ENCODE measurements around the gene EPB41L1. TPM values are rescaled to one million over a fixed set of nuclear protein-coding genes. Genes with fewer than 3 reads are reported as not detected.

Gene EPB41L1
- total RNA-seq, 1 experiment from 2014 or later = 42.1 TPM

DNA sequence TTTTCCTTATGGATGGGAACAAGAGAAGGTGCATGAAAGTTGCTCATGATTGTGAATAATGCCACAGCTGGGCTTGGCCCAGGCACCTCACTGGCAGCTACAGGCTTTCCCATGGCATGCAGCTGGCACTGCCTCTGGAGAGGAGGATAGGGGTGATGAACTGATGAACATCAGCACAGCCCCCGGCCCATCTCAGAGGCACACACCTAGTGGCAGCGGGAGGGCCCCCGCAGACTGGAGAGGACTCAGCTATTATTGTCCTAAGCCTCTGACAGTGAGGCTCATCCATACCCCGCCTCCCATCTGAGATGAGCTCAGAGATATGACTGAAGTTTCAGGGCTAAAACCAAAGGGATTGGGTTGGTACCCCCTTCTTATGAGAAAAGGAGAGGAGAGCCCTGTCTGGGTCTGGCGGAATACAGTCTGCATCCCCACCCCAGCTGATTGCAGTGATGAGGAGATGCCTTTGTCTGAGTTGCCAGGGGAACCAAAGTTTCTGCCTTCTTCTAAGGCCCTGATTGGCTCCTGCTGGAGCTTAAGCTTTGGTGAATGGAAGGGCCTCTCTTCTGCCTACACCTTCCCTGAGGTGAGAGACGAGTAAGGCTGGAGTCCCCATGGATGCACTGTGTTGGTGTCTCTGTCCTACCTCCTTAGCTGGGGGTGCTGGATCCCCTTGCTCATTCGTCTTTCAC lies 27.6 kb upstream of the EPB41L1 start:
- Histone ChIP-seq H3K79me2 (ENCODE audit: insufficient read depth, low read length) (no peaks in the 10 kb centered on the region), H4K20me1 (ENCODE audit: insufficient read depth) (no peaks in the 10 kb centered on the region), H3K9ac (ENCODE audit: low read length) (no peak overlapping the region), H3K4me3 (replicated peaks in 1 of 2; ENCODE audit: low read depth in 1 of 2, low read length in 2 of 2) (no peak overlapping the region), H3K4me2 (ENCODE audit: low read length) (no peak overlapping the region), H3K27me3 (ENCODE audit: insufficient read depth, low read length) (no peaks in the 10 kb centered on the region), H3K4me1 (ENCODE audit: control insufficient read depth in 1 of 2, insufficient read depth in 2 of 2, low read length in 2 of 2) (peaks cover 11 to 36% of the 10 kb centered on the region in 2 experiments), H3K36me3 (ENCODE audit: control insufficient read depth in 1 of 2, insufficient read depth in 2 of 2, low read length in 2 of 2) (no peaks in the 10 kb centered on the region), H3K9me2 (ENCODE audit: insufficient read depth) (no peaks in the 10 kb centered on the region), H2AFZ (ENCODE audit: low read depth, low read length, poor library complexity, severe bottlenecking) (no peak overlapping the region), H3K27ac (ENCODE audit: low read depth, low read length) (no peak overlapping the region), H3K9me3 (ENCODE audit: control insufficient read depth in 1 of 2, insufficient read depth in 1 of 2, low read depth in 1 of 2, low read length in 2 of 2) (no peaks in the 10 kb centered on the region)
- CTCF ChIA-PET = interaction anchor here (0.9 to 3.6 kb wide), 5 partner anchors 12 to 172 kb away, joined by 3 to 12 read pairs (median 6); no protein-coding TSS in a partner anchor
- intact Hi-C loops (cut with micrococcal nuclease) = no loop called here
- no peak for DNase-seq (ENCODE audit: low read depth, low spot score)
- BruUV-seq (replicated peaks) = no TSS peak
- TF ChIP-seq EGR1 (IDR thresholded peaks at IDR 0.05; ENCODE audit: low read depth) (no peak), POLR2AphosphoS5 (IDR thresholded peaks at IDR 0.05; ENCODE audit: low read depth, low read length) (no peak), SP1 (IDR thresholded peaks at IDR 0.05; ENCODE audit: low read depth) (no peak), FOSL1 (IDR thresholded peaks at IDR 0.05; ENCODE audit: low read depth) (no peak), ELF1 (IDR thresholded peaks at IDR 0.05; ENCODE audit: borderline replicate concordance, low read depth) (no peak), YY1 (IDR thresholded peaks at IDR 0.05; ENCODE audit: extremely low read depth, insufficient replicate concordance, low read depth, low read length) (no peak), EZH2phosphoT487 (IDR thresholded peaks at IDR 0.05; ENCODE audit: borderline replicate concordance) (no peak), SRF (IDR thresholded peaks at IDR 0.05; ENCODE audit: low read depth) (no peak)
- TF ChIP-seq, protein P1, sequence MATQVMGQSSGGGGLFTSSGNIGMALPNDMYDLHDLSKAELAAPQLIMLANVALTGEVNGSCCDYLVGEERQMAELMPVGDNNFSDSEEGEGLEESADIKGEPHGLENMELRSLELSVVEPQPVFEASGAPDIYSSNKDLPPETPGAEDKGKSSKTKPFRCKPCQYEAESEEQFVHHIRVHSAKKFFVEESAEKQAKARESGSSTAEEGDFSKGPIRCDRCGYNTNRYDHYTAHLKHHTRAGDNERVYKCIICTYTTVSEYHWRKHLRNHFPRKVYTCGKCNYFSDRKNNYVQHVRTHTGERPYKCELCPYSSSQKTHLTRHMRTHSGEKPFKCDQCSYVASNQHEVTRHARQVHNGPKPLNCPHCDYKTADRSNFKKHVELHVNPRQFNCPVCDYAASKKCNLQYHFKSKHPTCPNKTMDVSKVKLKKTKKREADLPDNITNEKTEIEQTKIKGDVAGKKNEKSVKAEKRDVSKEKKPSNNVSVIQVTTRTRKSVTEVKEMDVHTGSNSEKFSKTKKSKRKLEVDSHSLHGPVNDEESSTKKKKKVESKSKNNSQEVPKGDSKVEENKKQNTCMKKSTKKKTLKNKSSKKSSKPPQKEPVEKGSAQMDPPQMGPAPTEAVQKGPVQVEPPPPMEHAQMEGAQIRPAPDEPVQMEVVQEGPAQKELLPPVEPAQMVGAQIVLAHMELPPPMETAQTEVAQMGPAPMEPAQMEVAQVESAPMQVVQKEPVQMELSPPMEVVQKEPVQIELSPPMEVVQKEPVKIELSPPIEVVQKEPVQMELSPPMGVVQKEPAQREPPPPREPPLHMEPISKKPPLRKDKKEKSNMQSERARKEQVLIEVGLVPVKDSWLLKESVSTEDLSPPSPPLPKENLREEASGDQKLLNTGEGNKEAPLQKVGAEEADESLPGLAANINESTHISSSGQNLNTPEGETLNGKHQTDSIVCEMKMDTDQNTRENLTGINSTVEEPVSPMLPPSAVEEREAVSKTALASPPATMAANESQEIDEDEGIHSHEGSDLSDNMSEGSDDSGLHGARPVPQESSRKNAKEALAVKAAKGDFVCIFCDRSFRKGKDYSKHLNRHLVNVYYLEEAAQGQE (IDR thresholded peaks at IDR 0.05; ENCODE audit: low read depth) = no peak
- TF ChIP-seq, protein P2, sequence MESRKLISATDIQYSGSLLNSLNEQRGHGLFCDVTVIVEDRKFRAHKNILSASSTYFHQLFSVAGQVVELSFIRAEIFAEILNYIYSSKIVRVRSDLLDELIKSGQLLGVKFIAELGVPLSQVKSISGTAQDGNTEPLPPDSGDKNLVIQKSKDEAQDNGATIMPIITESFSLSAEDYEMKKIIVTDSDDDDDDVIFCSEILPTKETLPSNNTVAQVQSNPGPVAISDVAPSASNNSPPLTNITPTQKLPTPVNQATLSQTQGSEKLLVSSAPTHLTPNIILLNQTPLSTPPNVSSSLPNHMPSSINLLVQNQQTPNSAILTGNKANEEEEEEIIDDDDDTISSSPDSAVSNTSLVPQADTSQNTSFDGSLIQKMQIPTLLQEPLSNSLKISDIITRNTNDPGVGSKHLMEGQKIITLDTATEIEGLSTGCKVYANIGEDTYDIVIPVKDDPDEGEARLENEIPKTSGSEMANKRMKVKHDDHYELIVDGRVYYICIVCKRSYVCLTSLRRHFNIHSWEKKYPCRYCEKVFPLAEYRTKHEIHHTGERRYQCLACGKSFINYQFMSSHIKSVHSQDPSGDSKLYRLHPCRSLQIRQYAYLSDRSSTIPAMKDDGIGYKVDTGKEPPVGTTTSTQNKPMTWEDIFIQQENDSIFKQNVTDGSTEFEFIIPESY (IDR thresholded peaks at IDR 0.05; ENCODE audit: extremely low read depth, insufficient replicate concordance, low read length) = no peak
- TF ChIP-seq, protein P3, sequence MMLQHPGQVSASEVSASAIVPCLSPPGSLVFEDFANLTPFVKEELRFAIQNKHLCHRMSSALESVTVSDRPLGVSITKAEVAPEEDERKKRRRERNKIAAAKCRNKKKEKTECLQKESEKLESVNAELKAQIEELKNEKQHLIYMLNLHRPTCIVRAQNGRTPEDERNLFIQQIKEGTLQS (IDR thresholded peaks at IDR 0.05) = no peak
- RAD21 ChIA-PET (ENCODE audit: low non-redundant PET in 1 of 2, low total read pairs in 2 of 2, uncharacterized antibody in 2 of 2, unreplicated experiment in 2 of 2) = no interaction called here
- POLR2A ChIA-PET = interaction anchor here (1.3 to 1.4 kb wide), 2 partner anchors 136 to 384 kb away, joined by 3 to 4 read pairs; partner anchors contain the start of gene RBM39
- no peak for ATAC-seq
